ENCODE results near the gene NT5DC2.

Gene NT5DC2

DNA sequence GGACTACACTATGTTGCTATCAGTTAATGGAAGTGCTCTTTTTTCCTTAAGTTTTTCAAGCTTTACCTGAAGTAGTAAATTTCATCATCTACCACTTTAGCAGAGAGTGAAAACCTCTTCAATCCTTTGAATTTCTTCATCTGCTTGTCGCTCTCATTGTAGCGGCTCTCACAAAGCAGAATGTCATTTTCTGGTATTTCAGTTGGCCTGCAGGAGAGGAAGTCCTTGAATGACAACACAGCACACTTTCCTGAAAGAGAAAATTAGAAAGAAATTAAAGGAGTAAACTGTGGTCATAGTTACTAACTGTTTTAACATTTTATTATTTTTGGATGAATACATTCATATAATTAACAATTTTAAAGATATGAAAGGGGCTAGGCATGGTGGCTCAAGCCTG, 30.3 kb upstream of the NT5DC2 start:
- Histone ChIP-seq H3K4me2 (ENCODE audit: low read length) (no peak overlapping the region), H2AK5ac (ENCODE audit: low read length) (no peak overlapping the region), H3K79me1 (ENCODE audit: low read length) (no peaks in the 10 kb centered on the region), H3K4me1 (ENCODE audit: control insufficient read depth, low read depth, low read length) (no peaks in the 10 kb centered on the region), H3K18ac (ENCODE audit: low read length) (no peak overlapping the region), H3K4me3 (ENCODE audit: low read length) (no peak overlapping the region), H3K56ac (ENCODE audit: low read length) (no peak overlapping the region), H2BK120ac (ENCODE audit: low read depth, low read length) (no peak overlapping the region), H3K79me2 (ENCODE audit: control insufficient read depth, insufficient read depth, low read length) (no peaks in the 10 kb centered on the region), H2BK5ac (ENCODE audit: low read length) (no peak overlapping the region), H4K8ac (ENCODE audit: low read depth, low read length) (no peak overlapping the region), H3K27ac (ENCODE audit: low read depth, low read length) (no peak overlapping the region), H3K36me3 (ENCODE audit: control insufficient read depth, insufficient read depth, low read length) (peaks cover 9% of the 10 kb centered on the region), H3K4ac (ENCODE audit: low read depth, low read length) (no peak overlapping the region), H3K9ac (ENCODE audit: low read length) (no peak overlapping the region), H4K5ac (ENCODE audit: low read length) (no peak overlapping the region), H3K27me3 (ENCODE audit: insufficient read depth, low read length, poor library complexity) (no peaks in the 10 kb centered on the region), H2BK15ac (replicated peaks; ENCODE audit: low read depth) (no peak overlapping the region), H3K23ac (ENCODE audit: low read length) (no peak overlapping the region)
- no peak for DNase-seq
- no CpG with 5 or more reads among the region's 2 CpGs for WGBS (ENCODE audit: extremely low coverage, insufficient coverage, low lambda C conversion rate)

DNA sequence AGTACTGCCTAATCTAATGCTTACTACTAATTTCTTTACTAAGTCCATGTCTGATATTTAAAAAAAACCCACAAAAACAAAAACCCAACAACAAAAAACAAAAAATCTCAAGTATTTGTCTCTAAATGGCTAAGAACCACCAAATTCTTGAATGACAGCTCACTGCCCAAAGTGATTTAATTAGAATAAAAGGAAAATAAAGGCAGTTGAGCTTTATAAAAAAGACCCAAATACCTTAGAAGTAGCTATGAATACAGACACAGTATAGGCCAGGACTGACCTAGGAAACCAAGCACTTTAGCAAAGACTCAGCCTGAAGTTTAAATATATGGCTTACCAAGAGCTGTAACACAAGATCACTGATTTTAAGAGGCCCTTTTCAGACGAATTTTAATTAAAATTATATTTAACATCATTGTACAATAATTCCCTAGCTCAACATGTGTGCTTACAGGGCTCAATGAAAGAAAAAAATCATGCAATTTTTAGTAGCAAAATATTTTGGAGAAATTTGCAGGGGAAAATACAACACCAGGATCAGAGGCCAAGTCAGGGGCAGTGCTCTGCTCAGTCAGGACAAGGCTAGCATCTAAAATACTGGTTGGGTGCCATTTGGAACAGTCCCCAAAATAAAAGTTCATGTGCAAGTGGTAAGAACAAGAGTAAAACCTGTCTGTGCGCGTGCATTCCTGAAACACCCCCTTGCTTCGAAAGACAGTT, 27.5 kb upstream of the NT5DC2 start:
- Histone ChIP-seq H3K23ac (ENCODE audit: low read length) (no peak overlapping the region), H3K4me3 (ENCODE audit: low read length) (no peak overlapping the region), H3K27me3 (ENCODE audit: insufficient read depth, low read length, poor library complexity) (no peaks in the 10 kb centered on the region), H3K56ac (ENCODE audit: low read length) (no peak overlapping the region), H4K8ac (ENCODE audit: low read depth, low read length) (no peak overlapping the region), H3K18ac (ENCODE audit: low read length) (no peak overlapping the region), H3K4me1 (ENCODE audit: control insufficient read depth, low read depth, low read length) (no peaks in the 10 kb centered on the region), H4K5ac (ENCODE audit: low read length) (no peak overlapping the region), H2BK15ac (replicated peaks; ENCODE audit: low read depth) (no peak overlapping the region), H3K79me1 (ENCODE audit: low read length) (no peaks in the 10 kb centered on the region), H3K36me3 (ENCODE audit: control insufficient read depth, insufficient read depth, low read length) (peaks cover 9% of the 10 kb centered on the region), H3K79me2 (ENCODE audit: control insufficient read depth, insufficient read depth, low read length) (no peaks in the 10 kb centered on the region), H3K4ac (ENCODE audit: low read depth, low read length) (no peak overlapping the region), H3K9ac (ENCODE audit: low read length) (no peak overlapping the region), H2BK5ac (ENCODE audit: low read length) (no peak overlapping the region), H2BK120ac (ENCODE audit: low read depth, low read length) (no peak overlapping the region), H2AK5ac (ENCODE audit: low read length) (no peak overlapping the region), H3K27ac (ENCODE audit: low read depth, low read length) (no peak overlapping the region), H3K4me2 (ENCODE audit: low read length) (no peak overlapping the region)
- DNase-seq = no peak
- WGBS (ENCODE audit: extremely low coverage, insufficient coverage, low lambda C conversion rate) = no CpG with 5 or more reads among the region's 4 CpGs

DNA sequence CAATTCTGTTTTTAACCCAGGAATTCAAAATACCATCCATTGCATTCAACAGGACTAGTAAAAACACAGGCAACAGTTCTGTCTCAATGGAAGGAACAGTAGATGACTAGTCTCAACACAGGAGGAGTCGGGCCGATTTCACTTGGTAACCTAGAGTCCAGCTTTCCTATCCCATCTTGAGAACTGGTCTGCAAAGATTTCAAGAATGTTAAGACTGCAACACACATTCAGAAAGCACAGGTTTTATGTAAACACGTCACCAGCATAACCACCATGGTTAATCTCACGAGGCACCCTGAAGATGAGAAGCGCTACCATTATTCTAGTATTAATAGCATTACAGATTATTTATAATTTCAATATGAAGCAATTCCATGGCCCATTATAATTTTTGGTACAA, 24.8 kb upstream of the NT5DC2 start:
- Histone ChIP-seq H3K27ac (ENCODE audit: low read depth, low read length) (no peak overlapping the region), H3K23ac (ENCODE audit: low read length) (no peak overlapping the region), H2BK5ac (ENCODE audit: low read length) (no peak overlapping the region), H3K4me3 (ENCODE audit: low read length) (no peak overlapping the region), H4K5ac (ENCODE audit: low read length) (no peak overlapping the region), H3K56ac (ENCODE audit: low read length) (no peak overlapping the region), H3K4ac (ENCODE audit: low read depth, low read length) (no peak overlapping the region), H3K27me3 (ENCODE audit: insufficient read depth, low read length, poor library complexity) (no peaks in the 10 kb centered on the region), H3K4me2 (ENCODE audit: low read length) (no peak overlapping the region), H2BK120ac (ENCODE audit: low read depth, low read length) (no peak overlapping the region), H2BK15ac (replicated peaks; ENCODE audit: low read depth) (no peak overlapping the region), H2AK5ac (ENCODE audit: low read length) (no peak overlapping the region), H3K9ac (ENCODE audit: low read length) (no peak overlapping the region), H3K79me1 (ENCODE audit: low read length) (no peaks in the 10 kb centered on the region), H3K36me3 (ENCODE audit: control insufficient read depth, insufficient read depth, low read length) (peaks cover 11% of the 10 kb centered on the region), H3K4me1 (ENCODE audit: control insufficient read depth, low read depth, low read length) (no peaks in the 10 kb centered on the region), H4K8ac (ENCODE audit: low read depth, low read length) (no peak overlapping the region), H3K18ac (ENCODE audit: low read length) (no peak overlapping the region), H3K79me2 (ENCODE audit: control insufficient read depth, insufficient read depth, low read length) (no peaks in the 10 kb centered on the region)
- DNase-seq = no peak
- no CpG with 5 or more reads among the region's 5 CpGs for WGBS (ENCODE audit: extremely low coverage, insufficient coverage, low lambda C conversion rate)

DNA sequence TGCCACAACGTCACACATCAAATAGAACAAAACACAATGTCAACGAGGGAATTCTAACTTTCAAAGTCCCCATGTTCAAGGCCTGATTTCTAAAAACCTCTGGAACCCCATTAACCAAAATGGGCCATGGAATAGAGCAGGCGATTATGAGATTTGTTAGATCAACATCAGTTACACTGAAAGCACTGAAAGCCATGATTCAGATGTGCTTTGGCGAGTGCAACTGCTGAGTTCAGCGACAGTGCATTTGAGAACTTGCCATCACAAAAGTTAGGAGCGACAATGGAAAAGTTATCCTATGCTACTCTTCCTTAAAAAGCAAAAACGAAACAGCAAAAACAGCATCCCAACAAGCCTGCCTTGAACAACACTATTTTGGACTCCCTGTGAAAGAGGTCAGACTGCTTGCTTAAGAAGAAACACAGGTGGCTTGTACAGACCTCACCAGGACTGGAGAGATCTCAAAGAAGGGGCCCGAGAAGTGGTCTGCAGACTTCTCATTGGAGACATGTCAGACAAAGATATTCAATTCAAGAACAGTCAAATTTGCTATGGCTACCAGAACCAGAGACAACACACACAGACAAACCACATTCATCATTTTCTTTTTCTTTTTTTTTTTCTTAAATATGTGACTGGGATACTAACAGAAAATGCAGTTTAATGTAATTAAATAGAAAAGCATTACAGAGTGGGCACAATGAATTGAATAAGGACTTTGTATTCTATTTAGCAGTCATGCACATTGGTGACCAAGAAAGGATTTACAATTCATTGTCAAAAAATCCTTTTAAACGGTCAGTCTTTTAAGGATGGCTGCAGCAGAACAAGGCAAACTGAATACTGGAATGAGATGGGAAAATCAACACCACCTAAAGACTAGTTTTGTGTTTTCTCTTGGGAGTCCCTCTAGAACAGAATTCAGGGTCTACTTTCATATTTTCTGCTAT, 23.6 kb upstream of the NT5DC2 start:
- Histone ChIP-seq H3K23ac (ENCODE audit: low read length) (peak overlapping the region; percentile 59), H3K36me3 (ENCODE audit: control insufficient read depth, insufficient read depth, low read length) (peaks cover 8% of the 10 kb centered on the region), H3K4me3 (ENCODE audit: low read length) (no peak overlapping the region), H2BK5ac (ENCODE audit: low read length) (no peak overlapping the region), H3K4me2 (ENCODE audit: low read length) (no peak overlapping the region), H4K5ac (ENCODE audit: low read length) (no peak overlapping the region), H3K18ac (ENCODE audit: low read length) (no peak overlapping the region), H3K79me2 (ENCODE audit: control insufficient read depth, insufficient read depth, low read length) (no peaks in the 10 kb centered on the region), H3K27ac (ENCODE audit: low read depth, low read length) (no peak overlapping the region), H2AK5ac (ENCODE audit: low read length) (no peak overlapping the region), H3K4me1 (ENCODE audit: control insufficient read depth, low read depth, low read length) (no peaks in the 10 kb centered on the region), H3K79me1 (ENCODE audit: low read length) (no peaks in the 10 kb centered on the region), H3K27me3 (ENCODE audit: insufficient read depth, low read length, poor library complexity) (no peaks in the 10 kb centered on the region), H4K8ac (ENCODE audit: low read depth, low read length) (no peak overlapping the region), H2BK15ac (replicated peaks; ENCODE audit: low read depth) (no peak overlapping the region), H2BK120ac (ENCODE audit: low read depth, low read length) (no peak overlapping the region), H3K4ac (ENCODE audit: low read depth, low read length) (no peak overlapping the region), H3K56ac (ENCODE audit: low read length) (no peak overlapping the region), H3K9ac (ENCODE audit: low read length) (no peak overlapping the region)
- no CpG with 5 or more reads among the region's 9 CpGs for WGBS (ENCODE audit: extremely low coverage, insufficient coverage, low lambda C conversion rate)
- no peak for DNase-seq

DNA sequence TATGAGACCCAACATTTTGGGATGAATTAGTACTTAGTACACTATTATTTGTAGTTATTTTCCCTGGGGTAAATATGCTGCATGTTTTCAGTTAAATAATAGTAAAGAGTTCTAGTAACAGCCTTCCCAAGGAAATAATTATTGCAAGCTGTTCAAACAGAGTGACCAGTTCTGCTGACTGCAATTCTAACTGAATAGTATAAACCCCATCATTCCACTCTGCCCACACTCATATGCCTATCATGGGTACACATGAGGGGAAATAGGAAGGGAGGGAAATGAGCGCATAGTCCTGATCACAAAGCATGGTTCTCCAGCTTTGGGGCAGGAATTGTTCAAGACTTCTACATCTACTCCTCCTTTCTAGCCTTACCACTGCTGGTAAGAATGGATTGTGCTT, 21.4 kb upstream of the NT5DC2 start:
- DNase-seq = no peak
- no CpG with 5 or more reads among the region's 1 CpG for WGBS (ENCODE audit: extremely low coverage, insufficient coverage, low lambda C conversion rate)
- H3K4ac ChIP-seq (ENCODE audit: low read depth, low read length) = no peak overlapping the region
- no peak overlapping the region for H3K9ac ChIP-seq (ENCODE audit: low read length)
- no peak overlapping the region for H3K4me2 ChIP-seq (ENCODE audit: low read length)
- no peak overlapping the region for H2BK5ac ChIP-seq (ENCODE audit: low read length)
- no peaks in the 10 kb centered on the region for H3K79me2 ChIP-seq (ENCODE audit: control insufficient read depth, insufficient read depth, low read length)
- no peaks in the 10 kb centered on the region for H3K4me1 ChIP-seq (ENCODE audit: control insufficient read depth, low read depth, low read length)
- H2BK120ac ChIP-seq (ENCODE audit: low read depth, low read length) = no peak overlapping the region
- H2AK5ac ChIP-seq (ENCODE audit: low read length) = no peak overlapping the region
- no peak overlapping the region for H3K23ac ChIP-seq (ENCODE audit: low read length)
- no peaks in the 10 kb centered on the region for H3K27me3 ChIP-seq (ENCODE audit: insufficient read depth, low read length, poor library complexity)
- H3K56ac ChIP-seq (ENCODE audit: low read length) = no peak overlapping the region
- H4K8ac ChIP-seq (ENCODE audit: low read depth, low read length) = no peak overlapping the region
- no peak overlapping the region for H3K4me3 ChIP-seq (ENCODE audit: low read length)
- no peak overlapping the region for H4K5ac ChIP-seq (ENCODE audit: low read length)
- no peak overlapping the region for H3K18ac ChIP-seq (ENCODE audit: low read length)
- H3K79me1 ChIP-seq (ENCODE audit: low read length) = no peaks in the 10 kb centered on the region
- H3K36me3 ChIP-seq (ENCODE audit: control insufficient read depth, insufficient read depth, low read length) = peaks cover 7% of the 10 kb centered on the region
- no peak overlapping the region for H2BK15ac ChIP-seq (replicated peaks; ENCODE audit: low read depth)
- no peak overlapping the region for H3K27ac ChIP-seq (ENCODE audit: low read depth, low read length)
